HepG2 (cell line): ENCODE results near the gene DLEC1. TPM values are rescaled to one million over a fixed set of nuclear protein-coding genes. Genes with fewer than 3 reads are reported as not detected.

Source experiments
- ATAC-seq: fragments of 200-7000 bp; cut with Tn5 transposase; 3 replicates; pipeline ENCODE4 v1.9.1; 2020; ENCODE audit warnings: mild to moderate bottlenecking, moderate library complexity
- BruUV-seq: library from RNA; stranded (reverse); fragments of 400-500 nt; replicated peaks from 2 replicates; lab custom pipeline; 2021; lab: Mats Ljungman, UMichigan
- CTCF ChIA-PET: fragments of 300-600 bp; formaldehyde crosslinking; extraction: SDS; loops from one replicate; lab custom pipeline; 2021; ENCODE audit warnings: low total read pairs, inconsistent platforms, low intra/inter-chr PET ratio; lab: Yijun Ruan, JAX
- POLR2A ChIA-PET: fragments of 350-600 bp; sonication (Branson Sonifier 250); formaldehyde crosslinking; loops from one replicate; lab custom pipeline; 2020; ENCODE audit warnings: antibody characterized with exemption, inconsistent platforms; lab: Yijun Ruan, JAX
- DNase-seq: peaks from one replicate; pipeline ENCODE4 v3.0.0-alpha.2; 2015; ENCODE audit warnings: low spot score
- FAIRE-seq: peaks from 3 replicates; lab custom pipeline; 2011; peaks lifted over from hg19 to GRCh38; lab: Jason Lieb, UNC
- H2AFZ ChIP-seq: one replicate; pipeline ENCODE4 v1.6.1; 2011; ENCODE audit warnings: low read length, inconsistent platforms
- H3K27ac ChIP-seq: fragments of 300-600 bp; 3 replicates; pipeline ENCODE4 v1.8.0; 2011; ENCODE audit warnings: mixed run types, mild to moderate bottlenecking, mixed read lengths, low read length, inconsistent platforms; ENCODE audit not compliant: insufficient read depth; ENCODE audit errors: extremely low read length
- H3K27me3 ChIP-seq, 2 experiments: fragments of 200-600 bp in 1 of 2; 2 replicates in 1 of 2; 3 replicates in 1 of 2; pipeline versions ENCODE4 v1.6.0 to v1.8.0; 2011; ENCODE audit warnings: low read length in 2 of 2, mild to moderate bottlenecking in 2 of 2, moderate library complexity in 2 of 2, inconsistent platforms in 1 of 2; ENCODE audit not compliant: insufficient read depth in 2 of 2, control insufficient read depth in 1 of 2
- H3K36me3 ChIP-seq, 2 experiments: fragments of 200-600 bp in 1 of 2; replicated peaks in 1 of 2; 2 replicates in 1 of 2; 3 replicates in 1 of 2; pipeline versions ENCODE4 v1.5.1 to v1.8.0; 2011; ENCODE audit warnings: low read length in 2 of 2, inconsistent platforms in 1 of 2; ENCODE audit not compliant: insufficient read depth in 2 of 2, control insufficient read depth in 1 of 2
- H3K4me1 ChIP-seq: 2 replicates; pipeline ENCODE4 v1.5.1; 2012; ENCODE audit warnings: low read length, inconsistent platforms; ENCODE audit not compliant: insufficient read depth
- H3K4me2 ChIP-seq: 2 replicates; pipeline ENCODE4 v1.6.0; 2011; ENCODE audit warnings: low read depth, low read length, inconsistent platforms
- H3K4me3 ChIP-seq, 3 experiments: fragments of 200-600 bp in 1 of 3; sonication (generic), shearing (Covaris generic) in 1 of 3; replicated peaks in 1 of 3; 2 replicates each; pipeline ENCODE4 v1.5.1; 2011 to 2016; ENCODE audit warnings: low read length in 3 of 3, inconsistent platforms in 2 of 3, low read depth in 2 of 3, mild to moderate bottlenecking in 2 of 3, control low read depth in 1 of 3, mixed read lengths in 1 of 3; ENCODE audit not compliant: insufficient read depth in 1 of 3
- H3K79me2 ChIP-seq: one replicate; pipeline ENCODE4 v1.6.1; 2011; ENCODE audit warnings: low read length, inconsistent platforms; ENCODE audit not compliant: insufficient read depth
- H3K9ac ChIP-seq: 2 replicates; pipeline ENCODE4 v1.6.0; 2011; ENCODE audit warnings: mild to moderate bottlenecking, low read depth, low read length, inconsistent platforms; ENCODE audit not compliant: insufficient read depth
- H3K9me3 ChIP-seq: 2 replicates; pipeline ENCODE4 v1.5.1; 2012; ENCODE audit warnings: mild to moderate bottlenecking, low read length
- H4K20me1 ChIP-seq: 2 replicates; pipeline ENCODE4 v1.6.0; 2011; ENCODE audit warnings: inconsistent platforms, mild to moderate bottlenecking, low read length, moderate library complexity; ENCODE audit not compliant: insufficient read depth
- AGO2 ChIP-seq: fragments of 200-400 bp; formaldehyde crosslinking; optimal IDR thresholded peaks from 2 replicates; pipeline ENCODE3; 2017; ENCODE audit warnings: mild to moderate bottlenecking, low read depth, low read length, moderate library complexity
- DPF2 ChIP-seq: sonication (generic); formaldehyde crosslinking; IDR thresholded peaks from 2 replicates; pipeline ENCODE4 v1.4.0; 2020; ENCODE audit warnings: mild to moderate bottlenecking, low read depth, missing genetic modification reagents, borderline replicate concordance
- ETV5 ChIP-seq: IDR thresholded peaks from 2 replicates; pipeline ENCODE4 v1.6.1; 2018; ENCODE audit warnings: missing biosample characterization, missing genetic modification reagents, inconsistent platforms, borderline replicate concordance
- GABPB1 ChIP-seq: IDR thresholded peaks from 2 replicates; pipeline ENCODE4 v1.6.1; 2016; ENCODE audit warnings: mild to moderate bottlenecking, missing genetic modification reagents, moderate library complexity, missing compliant biosample characterization
- HNRNPL ChIP-seq: fragments of 200-400 bp; formaldehyde crosslinking; IDR thresholded peaks from 2 replicates; pipeline ENCODE4 v1.6.1; 2017; ENCODE audit warnings: mild to moderate bottlenecking, low read depth, low read length
- KDM3A ChIP-seq: IDR thresholded peaks from 2 replicates; pipeline ENCODE4 v1.6.1; 2018; ENCODE audit warnings: low read depth, missing compliant biosample characterization
- RBFOX2 ChIP-seq: fragments of 200-400 bp; formaldehyde crosslinking; IDR thresholded peaks from 2 replicates; pipeline ENCODE4 v1.6.1; 2017; ENCODE audit warnings: low read depth, mild to moderate bottlenecking, low read length
- SRSF1 ChIP-seq: fragments of 200-400 bp; formaldehyde crosslinking; optimal IDR thresholded peaks from 2 replicates; pipeline ENCODE3; 2017; ENCODE audit warnings: mild to moderate bottlenecking, low read depth, low read length, moderate library complexity
- SRY ChIP-seq: sonication (generic); formaldehyde crosslinking; IDR thresholded peaks from 2 replicates; pipeline ENCODE4 v1.8.0; 2022; ENCODE audit warnings: mild to moderate bottlenecking, missing genetic modification reagents
- TAF15 ChIP-seq: fragments of 200-400 bp; formaldehyde crosslinking; IDR thresholded peaks from one replicate; pipeline ENCODE4 v1.6.1; 2018; ENCODE audit warnings: mild to moderate bottlenecking, low read depth, low read length; ENCODE audit not compliant: poor library complexity, severe bottlenecking
- ZNF629 ChIP-seq: sonication (generic); formaldehyde crosslinking; conservative IDR thresholded peaks from 2 replicates; pipeline ENCODE4 v1.5.0; 2020; ENCODE audit warnings: missing genetic modification reagents
- ZNF761 ChIP-seq: sonication (generic); formaldehyde crosslinking; conservative IDR thresholded peaks from 2 replicates; pipeline ENCODE4 v1.4.0; 2020; ENCODE audit warnings: mild to moderate bottlenecking, missing genetic modification reagents
- ZNF766 ChIP-seq: sonication (generic); formaldehyde crosslinking; IDR thresholded peaks from 2 replicates; pipeline ENCODE4 v1.5.0; 2020; ENCODE audit warnings: missing genetic modification reagents, borderline replicate concordance
- ZNF781 ChIP-seq: sonication (generic); formaldehyde crosslinking; IDR thresholded peaks from 2 replicates; pipeline ENCODE4 v1.5.1; 2020; ENCODE audit warnings: borderline replicate concordance, mild to moderate bottlenecking, missing genetic modification reagents; ENCODE audit errors: not compliant biosample characterization
- WGBS: methylation state at CpG from one replicate; pipeline ENCODE4 v1.1.6; 2017; ENCODE audit warnings: low lambda C conversion rate; 5-methylcytosine and 5-hydroxymethylcytosine counted together
- in situ Hi-C: cut with HindIII; loops from 2 replicates; pipeline ENCODE4 v1.10.0; 2017; ENCODE audit warnings: low pct_unique_long_range_greater_than_20kb; ENCODE audit not compliant: extremely low pct_ligation_motif_present
- intact Hi-C: fragments of 100-400 bp; cut with micrococcal nuclease; formaldehyde crosslinking; loops from one replicate; pipeline ENCODE4 v1.10.0; 2022; ENCODE audit not compliant: unreplicated experiment
- polyA plus RNA-seq, 8 experiments: library from polyadenylated mRNA; depleted of rRNA in 3 of 8; stranded (reverse) in 7 of 8; unstranded in 1 of 8; fragments of >200 nt; fragmentation: Illumina TruSeq in 4 of 8; extraction: Trizol in 4 of 8; gene quantifications; 2 replicates each; pipeline versions ENCODE4 v1.2.1 to v1.2.3, GENCODE V29; 2011 to 2016; ENCODE audit warnings: low read depth in 4 of 8, missing spikeins in 1 of 8, mixed read lengths in 1 of 8; ENCODE audit not compliant: insufficient read depth in 1 of 8
- total RNA-seq, 5 experiments: library from RNA; depleted of rRNA; stranded (reverse); fragments of >200 nt; fragmentation: Illumina TruSeq; extraction: Trizol; gene quantifications; 2 replicates each; pipeline ENCODE4 v1.2.3, GENCODE V29; 2016; ENCODE audit warnings: low read depth in 1 of 5
- TF ChIP-seq, protein P1 (sequence below): sonication (generic); formaldehyde crosslinking; IDR thresholded peaks from 2 replicates; pipeline ENCODE4 v1.4.0; 2020; ENCODE audit warnings: mild to moderate bottlenecking, missing genetic modification reagents
- TF ChIP-seq, protein P2 (sequence below): sonication (generic); formaldehyde crosslinking; IDR thresholded peaks from 2 replicates; pipeline ENCODE4 v1.5.1; 2020; ENCODE audit warnings: mild to moderate bottlenecking, missing genetic modification reagents, moderate library complexity
- TF ChIP-seq, protein P3 (sequence below): sonication (generic); formaldehyde crosslinking; IDR thresholded peaks from 2 replicates; pipeline ENCODE4 v1.8.0; 2022; ENCODE audit warnings: missing genetic modification reagents, mild to moderate bottlenecking, inconsistent platforms, borderline replicate concordance

The DLEC1 gene
- total and polyA plus RNA-seq, 2 of the 13 experiments (the other 11 are each of a cell fraction or from before 2014, with no cell fraction given): 0.09 TPM; not detected in 1

DNA sequence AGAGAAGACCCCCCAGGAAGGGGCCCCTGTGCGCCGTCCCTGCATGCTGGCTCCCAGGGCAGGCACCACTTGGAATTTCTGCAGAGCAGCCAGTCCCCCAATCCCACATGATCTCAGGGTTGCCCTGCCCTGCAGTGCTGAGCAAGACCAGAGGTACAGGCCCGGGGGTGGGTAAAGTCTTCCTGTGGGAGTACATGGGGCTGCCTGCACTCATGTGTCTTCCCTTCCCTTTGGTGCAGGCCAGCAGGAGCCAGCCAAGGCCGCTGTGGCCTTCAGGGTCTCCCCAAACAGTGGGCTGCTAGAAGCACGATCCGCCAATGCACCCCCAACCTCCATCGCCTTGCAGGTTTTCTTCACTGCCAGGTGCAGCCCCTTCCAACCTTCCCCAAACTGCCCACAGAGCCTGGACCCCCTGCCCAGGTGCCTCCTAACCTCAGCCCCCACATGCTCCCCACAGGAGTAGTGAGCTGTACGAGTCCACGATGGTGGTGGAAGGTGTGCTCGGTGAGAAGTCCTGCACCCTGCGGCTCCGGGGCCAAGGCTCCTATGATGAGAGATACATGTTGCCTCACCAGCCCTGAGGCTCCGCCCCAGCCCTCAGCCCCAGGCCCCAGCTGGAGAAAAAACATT lies 82.9 kb downstream of the DLEC1 start:
- H3K9ac ChIP-seq: no peak overlapping the region
- H3K27ac ChIP-seq: no peak overlapping the region
- H4K20me1 ChIP-seq: peaks cover 50% of the 10 kb centered on the region
- H3K4me3 ChIP-seq: no peak overlapping the region
- TF ChIP-seq, protein P1, sequence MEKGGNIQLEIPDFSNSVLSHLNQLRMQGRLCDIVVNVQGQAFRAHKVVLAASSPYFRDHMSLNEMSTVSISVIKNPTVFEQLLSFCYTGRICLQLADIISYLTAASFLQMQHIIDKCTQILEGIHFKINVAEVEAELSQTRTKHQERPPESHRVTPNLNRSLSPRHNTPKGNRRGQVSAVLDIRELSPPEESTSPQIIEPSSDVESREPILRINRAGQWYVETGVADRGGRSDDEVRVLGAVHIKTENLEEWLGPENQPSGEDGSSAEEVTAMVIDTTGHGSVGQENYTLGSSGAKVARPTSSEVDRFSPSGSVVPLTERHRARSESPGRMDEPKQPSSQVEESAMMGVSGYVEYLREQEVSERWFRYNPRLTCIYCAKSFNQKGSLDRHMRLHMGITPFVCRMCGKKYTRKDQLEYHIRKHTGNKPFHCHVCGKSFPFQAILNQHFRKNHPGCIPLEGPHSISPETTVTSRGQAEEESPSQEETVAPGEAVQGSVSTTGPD (CRISPR knock-in tag): no peak
- TF ChIP-seq ZNF766: no peak
- no peak for TF ChIP-seq ZNF761 (CRISPR knock-in tag)
- TF ChIP-seq ZNF629: no peak
- TF ChIP-seq DPF2 (CRISPR knock-in tag): no peak
- no peak for TF ChIP-seq GABPB1 (CRISPR knock-in tag)
- TF ChIP-seq AGO2: peak; percentile 64
- no peak for TF ChIP-seq KDM3A (CRISPR knock-in tag)
- no peak for TF ChIP-seq ZNF781 (CRISPR knock-in tag)
- peak; percentile 23; the same call in 1 of the 2 replicates for TF ChIP-seq RBFOX2
- TF ChIP-seq, protein P2, sequence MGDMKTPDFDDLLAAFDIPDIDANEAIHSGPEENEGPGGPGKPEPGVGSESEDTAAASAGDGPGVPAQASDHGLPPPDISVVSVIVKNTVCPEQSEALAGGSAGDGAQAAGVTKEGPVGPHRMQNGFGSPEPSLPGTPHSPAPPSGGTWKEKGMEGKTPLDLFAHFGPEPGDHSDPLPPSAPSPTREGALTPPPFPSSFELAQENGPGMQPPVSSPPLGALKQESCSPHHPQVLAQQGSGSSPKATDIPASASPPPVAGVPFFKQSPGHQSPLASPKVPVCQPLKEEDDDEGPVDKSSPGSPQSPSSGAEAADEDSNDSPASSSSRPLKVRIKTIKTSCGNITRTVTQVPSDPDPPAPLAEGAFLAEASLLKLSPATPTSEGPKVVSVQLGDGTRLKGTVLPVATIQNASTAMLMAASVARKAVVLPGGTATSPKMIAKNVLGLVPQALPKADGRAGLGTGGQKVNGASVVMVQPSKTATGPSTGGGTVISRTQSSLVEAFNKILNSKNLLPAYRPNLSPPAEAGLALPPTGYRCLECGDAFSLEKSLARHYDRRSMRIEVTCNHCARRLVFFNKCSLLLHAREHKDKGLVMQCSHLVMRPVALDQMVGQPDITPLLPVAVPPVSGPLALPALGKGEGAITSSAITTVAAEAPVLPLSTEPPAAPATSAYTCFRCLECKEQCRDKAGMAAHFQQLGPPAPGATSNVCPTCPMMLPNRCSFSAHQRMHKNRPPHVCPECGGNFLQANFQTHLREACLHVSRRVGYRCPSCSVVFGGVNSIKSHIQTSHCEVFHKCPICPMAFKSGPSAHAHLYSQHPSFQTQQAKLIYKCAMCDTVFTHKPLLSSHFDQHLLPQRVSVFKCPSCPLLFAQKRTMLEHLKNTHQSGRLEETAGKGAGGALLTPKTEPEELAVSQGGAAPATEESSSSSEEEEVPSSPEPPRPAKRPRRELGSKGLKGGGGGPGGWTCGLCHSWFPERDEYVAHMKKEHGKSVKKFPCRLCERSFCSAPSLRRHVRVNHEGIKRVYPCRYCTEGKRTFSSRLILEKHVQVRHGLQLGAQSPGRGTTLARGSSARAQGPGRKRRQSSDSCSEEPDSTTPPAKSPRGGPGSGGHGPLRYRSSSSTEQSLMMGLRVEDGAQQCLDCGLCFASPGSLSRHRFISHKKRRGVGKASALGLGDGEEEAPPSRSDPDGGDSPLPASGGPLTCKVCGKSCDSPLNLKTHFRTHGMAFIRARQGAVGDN: peak; percentile 15; the same call in 1 of the 2 replicates
- no peak for TF ChIP-seq ETV5 (CRISPR knock-in tag)
- TF ChIP-seq TAF15: no peak
- 0 out of 2 replicates have a peak, but pooled peaks have one; percentile 4 for TF ChIP-seq HNRNPL
- TF ChIP-seq SRY (CRISPR knock-in tag): 0 out of 2 replicates have a peak, but pooled peaks have one; percentile 37
- TF ChIP-seq, protein P3, sequence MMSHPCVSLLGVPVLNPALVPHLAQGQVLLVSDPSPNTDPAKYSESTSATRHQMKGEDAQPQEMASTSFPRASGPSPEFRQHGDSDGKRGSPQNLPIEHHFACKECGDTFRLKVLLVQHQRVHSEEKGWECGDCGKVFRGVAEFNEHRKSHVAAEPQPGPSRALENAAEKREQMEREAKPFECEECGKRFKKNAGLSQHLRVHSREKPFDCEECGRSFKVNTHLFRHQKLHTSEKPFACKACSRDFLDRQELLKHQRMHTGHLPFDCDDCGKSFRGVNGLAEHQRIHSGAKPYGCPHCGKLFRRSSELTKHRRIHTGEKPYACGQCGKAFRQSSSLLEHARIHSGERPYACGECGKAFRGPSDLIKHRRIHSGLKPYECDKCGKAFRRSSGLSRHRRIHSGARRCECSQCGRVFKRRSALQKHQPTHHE (CRISPR knock-in tag): no peak
- TF ChIP-seq SRSF1: no peak
- BruUV-seq: no TSS peak
- H3K27me3 ChIP-seq: no peaks in the 10 kb centered on the region
- peaks cover 53% of the 10 kb centered on the region for H3K4me1 ChIP-seq
- H3K79me2 ChIP-seq: peaks cover 9% of the 10 kb centered on the region
- peaks cover 33 to 69% of the 10 kb centered on the region in 2 experiments for H3K36me3 ChIP-seq
- DNase-seq (no peak), FAIRE-seq (no peak), ATAC-seq (no peak)
- no peak overlapping the region for H3K4me2 ChIP-seq
- ChIA-PET CTCF (no interaction called here), POLR2A (interaction anchor here (7.7 to 8.0 kb wide), 2 partner anchors 9 to 17 kb away, joined by 64 to 87 read pairs; partner anchors contain the start of genes ACAA1 and MYD88)
- in situ Hi-C loops: no loop called here
- H3K9me3 ChIP-seq: no peaks in the 10 kb centered on the region
- intact Hi-C loops: no loop called here
- WGBS: 98% methylated on average over 9 of the region's 13 CpGs
- H2AFZ ChIP-seq: no peak overlapping the region
